Testis (tissue), 2 donors: ENCODE data around the gene SNX13.

Experiments used
- POLR2A ChIP-seq: fragments of 450-650 bp; IDR thresholded peaks from one replicate; pipeline ENCODE4 v1.6.1; 2017; ENCODE audit warnings: antibody characterized with exemption, mild to moderate bottlenecking, moderate library complexity
- TF ChIP-seq, protein P1 (sequence below), 3 experiments: fragments of 450-650 bp in 2 of 3; fragments of 200-600 bp in 1 of 3; sonication (generic) in 1 of 3; IDR thresholded peaks; one replicate each; pipeline ENCODE4 v1.5.1; 2016 to 2019; ENCODE audit warnings: antibody characterized with exemption in 3 of 3, mild to moderate bottlenecking in 2 of 3, moderate library complexity in 1 of 3

- TF ChIP-seq, protein P1, sequence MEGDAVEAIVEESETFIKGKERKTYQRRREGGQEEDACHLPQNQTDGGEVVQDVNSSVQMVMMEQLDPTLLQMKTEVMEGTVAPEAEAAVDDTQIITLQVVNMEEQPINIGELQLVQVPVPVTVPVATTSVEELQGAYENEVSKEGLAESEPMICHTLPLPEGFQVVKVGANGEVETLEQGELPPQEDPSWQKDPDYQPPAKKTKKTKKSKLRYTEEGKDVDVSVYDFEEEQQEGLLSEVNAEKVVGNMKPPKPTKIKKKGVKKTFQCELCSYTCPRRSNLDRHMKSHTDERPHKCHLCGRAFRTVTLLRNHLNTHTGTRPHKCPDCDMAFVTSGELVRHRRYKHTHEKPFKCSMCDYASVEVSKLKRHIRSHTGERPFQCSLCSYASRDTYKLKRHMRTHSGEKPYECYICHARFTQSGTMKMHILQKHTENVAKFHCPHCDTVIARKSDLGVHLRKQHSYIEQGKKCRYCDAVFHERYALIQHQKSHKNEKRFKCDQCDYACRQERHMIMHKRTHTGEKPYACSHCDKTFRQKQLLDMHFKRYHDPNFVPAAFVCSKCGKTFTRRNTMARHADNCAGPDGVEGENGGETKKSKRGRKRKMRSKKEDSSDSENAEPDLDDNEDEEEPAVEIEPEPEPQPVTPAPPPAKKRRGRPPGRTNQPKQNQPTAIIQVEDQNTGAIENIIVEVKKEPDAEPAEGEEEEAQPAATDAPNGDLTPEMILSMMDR (IDR thresholded peaks at IDR 0.05), result no peak
- no peak for TF ChIP-seq POLR2A
These were observed 182.3 kb downstream of the SNX13 start for GRCh38 chr7:17758008-17758407.
